Mucosa of descending colon (tissue), 3 donors: ENCODE results near the gene WDR17. TPM values are rescaled to one million over a fixed set of nuclear protein-coding genes. Genes with fewer than 3 reads are reported as not detected.

ENCODE experiments used
- ATAC-seq: fragments of 200-7000 bp; cut with Tn5 transposase; one replicate; pipeline ENCODE4 v1.9.1; 2020; ENCODE audit warnings: mild to moderate bottlenecking, moderate library complexity
- DNase-seq, 3 donors: peaks; one replicate each; pipeline ENCODE4 v3.0.0-alpha.2; 2020
- H3K36me3 ChIP-seq: fragments of 200-600 bp; one replicate; pipeline ENCODE4 v1.8.0; 2021; ENCODE audit warnings: low read depth, mild to moderate bottlenecking
- H3K4me1 ChIP-seq: fragments of 200-600 bp; one replicate; pipeline ENCODE4 v1.8.0; 2021; ENCODE audit warnings: low read depth, mild to moderate bottlenecking
- H3K4me3 ChIP-seq: fragments of 200-600 bp; one replicate; pipeline ENCODE4 v1.8.0; 2021; ENCODE audit warnings: mild to moderate bottlenecking
- H3K9me3 ChIP-seq: fragments of 200-600 bp; one replicate; pipeline ENCODE4 v1.8.0; 2021; ENCODE audit warnings: mild to moderate bottlenecking
- CTCF ChIP-seq: fragments of 200-600 bp; IDR thresholded peaks from one replicate; pipeline ENCODE4 v1.8.0; 2022; ENCODE audit warnings: antibody characterized with exemption, mild to moderate bottlenecking
- intact Hi-C, 2 donors: fragments of 100-400 bp; cut with DNase I in 1 of 2; cut with micrococcal nuclease in 1 of 2; formaldehyde crosslinking; loops; one replicate each; pipeline versions ENCODE4 v1.11.0 to v1.11.1; 2022; cut with DNase I, micrococcal nuclease
- total RNA-seq, 3 donors: library from RNA; stranded (reverse); fragmentation: NEBNext Ultra II Directional in 2 of 3; extraction: Animal tissue kit (Norgen Biotek cat#: 25700) in 2 of 3; gene quantifications; one replicate each; pipeline versions ENCODE4 v1.2.1 to v1.2.4, GENCODE V29; 2021 to 2023
- donor health status: DM: no; HTN: no; CAD: no; lungs with moderate emphysema.
- donor health status: DM: no; HTN: no; CAD: no.
- donor health status: DM: no; HTN: yes; CAD: no.

The WDR17 gene
- total RNA-seq, 3 donors from 2014 or later = 1.8 to 4.9 (median 2.4) TPM

- intact Hi-C loops = no loop called here
- no peak for DNase-seq
- no peak for TF ChIP-seq CTCF
- Histone ChIP-seq H3K36me3 (no peaks in the 10 kb centered on the region), H3K4me3 (no peak overlapping the region), H3K9me3 (no peaks in the 10 kb centered on the region), H3K4me1 (no peaks in the 10 kb centered on the region)
- ATAC-seq = no peak
Measured at GRCh38 chr4:176125063-176125462, 59.4 kb downstream of the WDR17 start.

GRCh38 chr4:176134670-176135069, 69.0 kb downstream of the WDR17 start:
- TF ChIP-seq CTCF = no peak
- H3K4me1 ChIP-seq = no peaks in the 10 kb centered on the region
- H3K9me3 ChIP-seq = no peaks in the 10 kb centered on the region
- DNase-seq (no peak), ATAC-seq (no peak)
- H3K36me3 ChIP-seq = no peaks in the 10 kb centered on the region
- intact Hi-C loops = no loop called here
- H3K4me3 ChIP-seq = no peak overlapping the region

GRCh38 chr4:176137631-176138030, 72.0 kb downstream of the WDR17 start:
- no peak overlapping the region for H3K4me3 ChIP-seq
- no peak for DNase-seq
- ATAC-seq = no peak
- intact Hi-C loops = no loop called here
- no peak for TF ChIP-seq CTCF
- no peaks in the 10 kb centered on the region for H3K9me3 ChIP-seq
- no peaks in the 10 kb centered on the region for H3K36me3 ChIP-seq
- no peaks in the 10 kb centered on the region for H3K4me1 ChIP-seq

GRCh38 chr4:176139518-176139917, 73.9 kb downstream of the WDR17 start:
- Histone ChIP-seq H3K9me3 (no peaks in the 10 kb centered on the region), H3K4me1 (no peaks in the 10 kb centered on the region), H3K4me3 (no peak overlapping the region), H3K36me3 (no peaks in the 10 kb centered on the region)
- intact Hi-C loops = no loop called here
- no peak for ATAC-seq
- no peak for DNase-seq
- no peak for TF ChIP-seq CTCF

- no peak for TF ChIP-seq CTCF
- H3K9me3 ChIP-seq = no peaks in the 10 kb centered on the region
- intact Hi-C loops = no loop called here
- no peak overlapping the region for H3K4me3 ChIP-seq
- H3K36me3 ChIP-seq = no peaks in the 10 kb centered on the region
- DNase-seq = no peak
- H3K4me1 ChIP-seq = no peaks in the 10 kb centered on the region
- no peak for ATAC-seq
Measured at GRCh38 chr4:176142253-176142652, 76.6 kb downstream of the WDR17 start.

GRCh38 chr4:176149680-176150355, 84.2 kb downstream of the WDR17 start:
- H3K4me1 ChIP-seq = no peaks in the 10 kb centered on the region
- no peaks in the 10 kb centered on the region for H3K36me3 ChIP-seq
- no peak for DNase-seq
- ATAC-seq = no peak
- no peak for TF ChIP-seq CTCF
- intact Hi-C loops = no loop called here
- H3K9me3 ChIP-seq = no peaks in the 10 kb centered on the region
- no peak overlapping the region for H3K4me3 ChIP-seq
